Calu3 (cell line): ENCODE measurements around the gene PEAK1. TPM values are rescaled to one million over a fixed set of nuclear protein-coding genes. Genes with fewer than 3 reads are reported as not detected.

Experiments
- Bru-seq: library from RNA; stranded (reverse); fragments of 400-500 nt; gene quantifications from one replicate; lab custom pipeline; 2021; lab: Mats Ljungman, UMichigan
- BruChase-seq, 2 experiments: library from RNA; stranded (reverse); fragments of 400-500 nt; gene quantifications; one replicate each; lab custom pipeline; 2021; lab: Mats Ljungman, UMichigan
- BruUV-seq: library from RNA; stranded (reverse); fragments of 400-500 nt; replicated peaks from 2 replicates; lab custom pipeline; 2021; lab: Mats Ljungman, UMichigan
- CTCF ChIA-PET: fragments of 300-600 bp; sonication (Branson Sonifier 250); formaldehyde crosslinking; loops from one replicate; lab custom pipeline; 2022; ENCODE audit warnings: antibody characterized with exemption; lab: Charles Lee
- DNase-seq: peaks from one replicate; pipeline ENCODE4 v3.0.0; 2022
- H3K27ac Mint-ChIP-seq: one replicate; pipeline ENCODE4 v1.8.0; 2022; ENCODE audit warnings: mixed read lengths; ENCODE audit not compliant: unreplicated experiment
- H3K27me3 Mint-ChIP-seq: one replicate; pipeline ENCODE4 v1.8.0; 2022; ENCODE audit warnings: mixed read lengths; ENCODE audit not compliant: unreplicated experiment
- H3K36me3 Mint-ChIP-seq: one replicate; pipeline ENCODE4 v1.8.0; 2022; ENCODE audit warnings: mild to moderate bottlenecking, moderate library complexity, mixed read lengths; ENCODE audit not compliant: insufficient read depth, unreplicated experiment
- H3K4me1 Mint-ChIP-seq: one replicate; pipeline ENCODE4 v1.8.0; 2022; ENCODE audit warnings: mild to moderate bottlenecking, low read depth, mixed read lengths; ENCODE audit not compliant: unreplicated experiment
- H3K4me3 Mint-ChIP-seq: one replicate; pipeline ENCODE4 v1.8.0; 2022; ENCODE audit warnings: mild to moderate bottlenecking, low read depth, moderate library complexity, mixed read lengths; ENCODE audit not compliant: unreplicated experiment
- H3K9me3 Mint-ChIP-seq: one replicate; pipeline ENCODE4 v1.8.0; 2022; ENCODE audit warnings: low read depth, mixed read lengths; ENCODE audit not compliant: unreplicated experiment
- intact Hi-C: fragments of 100-400 bp; cut with micrococcal nuclease; formaldehyde crosslinking; loops from one replicate; pipeline ENCODE4 v1.10.0; 2022; ENCODE audit not compliant: unreplicated experiment
- long read RNA-seq: library from polyadenylated mRNA; stranded (forward); transcript quantifications from one replicate; pipeline ENCODE4 v2.0.0, GENCODE V29; 2022
- total RNA-seq: library from RNA; stranded (reverse); gene quantifications from 2 replicates; pipeline ENCODE4 v1.2.3, GENCODE V29; 2022
- TF ChIP-seq, protein P1 (sequence below): fragments of 200-600 bp; IDR thresholded peaks from one replicate; pipeline ENCODE4 v1.8.0; 2022; ENCODE audit warnings: antibody characterized with exemption; ENCODE audit not compliant: unreplicated experiment

The PEAK1 gene, protein sequence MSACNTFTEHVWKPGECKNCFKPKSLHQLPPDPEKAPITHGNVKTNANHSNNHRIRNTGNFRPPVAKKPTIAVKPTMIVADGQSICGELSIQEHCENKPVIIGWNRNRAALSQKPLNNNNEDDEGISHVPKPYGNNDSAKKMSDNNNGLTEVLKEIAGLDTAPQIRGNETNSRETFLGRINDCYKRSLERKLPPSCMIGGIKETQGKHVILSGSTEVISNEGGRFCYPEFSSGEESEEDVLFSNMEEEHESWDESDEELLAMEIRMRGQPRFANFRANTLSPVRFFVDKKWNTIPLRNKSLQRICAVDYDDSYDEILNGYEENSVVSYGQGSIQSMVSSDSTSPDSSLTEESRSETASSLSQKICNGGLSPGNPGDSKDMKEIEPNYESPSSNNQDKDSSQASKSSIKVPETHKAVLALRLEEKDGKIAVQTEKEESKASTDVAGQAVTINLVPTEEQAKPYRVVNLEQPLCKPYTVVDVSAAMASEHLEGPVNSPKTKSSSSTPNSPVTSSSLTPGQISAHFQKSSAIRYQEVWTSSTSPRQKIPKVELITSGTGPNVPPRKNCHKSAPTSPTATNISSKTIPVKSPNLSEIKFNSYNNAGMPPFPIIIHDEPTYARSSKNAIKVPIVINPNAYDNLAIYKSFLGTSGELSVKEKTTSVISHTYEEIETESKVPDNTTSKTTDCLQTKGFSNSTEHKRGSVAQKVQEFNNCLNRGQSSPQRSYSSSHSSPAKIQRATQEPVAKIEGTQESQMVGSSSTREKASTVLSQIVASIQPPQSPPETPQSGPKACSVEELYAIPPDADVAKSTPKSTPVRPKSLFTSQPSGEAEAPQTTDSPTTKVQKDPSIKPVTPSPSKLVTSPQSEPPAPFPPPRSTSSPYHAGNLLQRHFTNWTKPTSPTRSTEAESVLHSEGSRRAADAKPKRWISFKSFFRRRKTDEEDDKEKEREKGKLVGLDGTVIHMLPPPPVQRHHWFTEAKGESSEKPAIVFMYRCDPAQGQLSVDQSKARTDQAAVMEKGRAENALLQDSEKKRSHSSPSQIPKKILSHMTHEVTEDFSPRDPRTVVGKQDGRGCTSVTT (N-terminal part only)
- total RNA-seq (51.7 and 54.3 TPM in 2 replicates), Bru-seq, nascent RNA (percentile 85 among the genes with signal in this experiment), BruChase-seq, experiment 1, labeled RNA remaining after a 6-hour chase (percentile 79 among the genes with signal in this experiment), BruChase-seq, experiment 2, labeled RNA remaining after a 2-hour chase (percentile 82 among the genes with signal in this experiment)
- long read RNA-seq, partial matches to known transcripts = 2 of 6 reads
- long read RNA-seq, other reads (novel, unspliced or antisense) = 4 of 6 reads

DNA sequence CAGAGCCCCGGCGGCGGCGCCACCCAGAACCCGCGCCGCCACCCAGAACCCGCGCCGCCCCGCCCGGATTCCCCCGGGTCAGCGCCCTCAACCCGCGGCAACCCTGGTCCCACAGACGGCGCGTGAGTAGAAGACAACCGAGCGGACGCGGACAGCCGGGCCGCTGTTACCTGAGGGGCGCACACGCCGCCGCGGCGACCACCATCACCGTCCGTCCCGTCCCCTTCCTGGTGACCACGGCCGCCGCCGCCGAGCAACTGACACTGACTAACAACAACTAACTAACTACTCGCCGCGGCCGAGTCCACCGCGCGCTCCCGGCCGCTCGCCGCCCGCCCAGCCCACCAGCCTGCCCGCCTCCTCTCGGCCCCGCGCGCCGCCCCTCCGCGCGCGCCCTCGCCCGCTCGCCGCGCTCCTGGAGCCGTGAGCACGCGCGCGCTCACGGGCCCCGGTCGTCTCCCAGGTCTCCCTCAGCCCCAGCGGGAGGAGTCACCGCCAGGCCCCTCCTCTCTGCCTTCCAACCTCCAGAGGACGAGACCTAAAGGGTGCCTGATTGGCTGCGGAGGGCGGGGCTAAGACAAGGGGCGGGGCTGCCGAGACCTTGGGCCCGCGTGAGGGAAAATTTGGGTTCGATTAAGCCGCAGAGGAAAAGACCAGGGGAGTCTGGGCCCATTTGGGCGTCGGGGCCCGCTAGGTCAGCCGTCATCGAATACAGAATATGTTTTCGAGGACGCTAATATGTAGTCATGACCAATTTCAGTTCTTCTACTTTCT is at the start of gene PEAK1:
Gene PEAK1 (minus strand): TSS at position 269 of the 774 bp plus-strand sequence. CDS start 238,178 bp downstream, outside the sequence.
- H3K27ac Mint-ChIP-seq = peak within 1 kb of the TSS; percentile 95

DNA sequence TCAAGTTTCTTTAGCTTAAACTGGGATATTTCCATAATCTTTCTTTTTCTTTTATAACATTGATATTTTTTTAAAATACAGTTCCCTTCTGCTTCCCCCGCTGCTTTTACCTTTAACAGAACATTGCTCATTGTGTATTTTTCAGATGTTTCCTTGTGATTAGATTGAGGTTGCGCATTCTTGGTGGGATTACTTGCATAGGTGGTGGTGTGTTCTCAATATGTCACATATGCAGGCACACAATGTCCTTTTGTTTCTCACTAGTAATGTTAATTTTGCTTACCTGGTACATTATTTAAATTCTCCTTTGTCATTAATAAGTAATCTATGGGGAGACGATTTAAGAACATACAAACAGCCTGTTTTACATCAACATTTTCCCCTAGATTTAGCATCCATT is 49.0 kb upstream of the PEAK1 start:
- CTCF ChIA-PET = no interaction called here
- BruUV-seq = no TSS peak
- Mint-ChIP-seq H3K4me3 (peak overlapping the region; percentile 24), H3K27me3 (no peaks in the 10 kb centered on the region), H3K27ac (peak overlapping the region; percentile 24), H3K4me1 (peaks cover 28% of the 10 kb centered on the region), H3K9me3 (no peaks in the 10 kb centered on the region), H3K36me3 (peaks cover 52% of the 10 kb centered on the region)
- TF ChIP-seq, protein P1, sequence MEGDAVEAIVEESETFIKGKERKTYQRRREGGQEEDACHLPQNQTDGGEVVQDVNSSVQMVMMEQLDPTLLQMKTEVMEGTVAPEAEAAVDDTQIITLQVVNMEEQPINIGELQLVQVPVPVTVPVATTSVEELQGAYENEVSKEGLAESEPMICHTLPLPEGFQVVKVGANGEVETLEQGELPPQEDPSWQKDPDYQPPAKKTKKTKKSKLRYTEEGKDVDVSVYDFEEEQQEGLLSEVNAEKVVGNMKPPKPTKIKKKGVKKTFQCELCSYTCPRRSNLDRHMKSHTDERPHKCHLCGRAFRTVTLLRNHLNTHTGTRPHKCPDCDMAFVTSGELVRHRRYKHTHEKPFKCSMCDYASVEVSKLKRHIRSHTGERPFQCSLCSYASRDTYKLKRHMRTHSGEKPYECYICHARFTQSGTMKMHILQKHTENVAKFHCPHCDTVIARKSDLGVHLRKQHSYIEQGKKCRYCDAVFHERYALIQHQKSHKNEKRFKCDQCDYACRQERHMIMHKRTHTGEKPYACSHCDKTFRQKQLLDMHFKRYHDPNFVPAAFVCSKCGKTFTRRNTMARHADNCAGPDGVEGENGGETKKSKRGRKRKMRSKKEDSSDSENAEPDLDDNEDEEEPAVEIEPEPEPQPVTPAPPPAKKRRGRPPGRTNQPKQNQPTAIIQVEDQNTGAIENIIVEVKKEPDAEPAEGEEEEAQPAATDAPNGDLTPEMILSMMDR = no peak
- intact Hi-C loops = no loop called here
- DNase-seq = peak; percentile 44

More for the DNA sequence above, at the start of gene PEAK1:
- TF ChIP-seq, protein P1 = no peak
- DNase-seq = peak; percentile 100
- Mint-ChIP-seq H3K4me1 (peaks cover 27% of the 10 kb centered on the region), H3K36me3 (peaks cover 41% of the 10 kb centered on the region), H3K9me3 (no peaks in the 10 kb centered on the region), H3K4me3 (peak within 1 kb of the TSS; percentile 85), H3K27me3 (no peaks in the 10 kb centered on the region)
- CTCF ChIA-PET = interaction anchor here (0.7 to 2.6 kb wide), 3 partner anchors 123 to 301 kb away, joined by 3 to 8 read pairs (median 8); no protein-coding TSS in a partner anchor
- intact Hi-C loops = loop anchor here (2.0 to 5.0 kb wide), 2 partner anchors 77 to 122 kb away; no protein-coding TSS in a partner anchor
- no TSS peak for BruUV-seq

DNA sequence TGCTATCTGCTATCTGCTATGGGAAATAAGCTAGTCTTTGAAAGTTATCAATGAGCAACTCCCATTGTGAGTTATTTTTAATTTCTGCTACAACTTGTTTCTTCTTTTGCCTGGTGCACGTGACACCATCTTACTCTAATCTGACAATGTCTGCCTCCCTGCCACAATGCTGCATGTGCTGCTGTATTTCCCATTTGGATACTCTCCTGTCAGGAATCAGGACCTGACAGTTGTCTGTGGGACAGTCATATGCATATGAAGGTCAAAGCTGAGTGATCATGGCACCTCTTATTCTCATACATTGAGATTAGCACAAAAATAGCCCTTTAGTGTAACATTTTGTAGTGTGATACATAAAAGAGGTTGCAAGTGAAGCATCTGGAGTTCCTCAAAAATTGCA is 46.6 kb upstream of the PEAK1 start:
- no TSS peak for BruUV-seq
- H3K4me1 Mint-ChIP-seq = peaks cover 28% of the 10 kb centered on the region
- no peaks in the 10 kb centered on the region for H3K27me3 Mint-ChIP-seq
- TF ChIP-seq, protein P1 = no peak
- no peaks in the 10 kb centered on the region for H3K9me3 Mint-ChIP-seq
- intact Hi-C loops = no loop called here
- H3K4me3 Mint-ChIP-seq = no peak overlapping the region
- DNase-seq = no peak
- H3K27ac Mint-ChIP-seq = peak overlapping the region; percentile 22
- peaks cover 41% of the 10 kb centered on the region for H3K36me3 Mint-ChIP-seq
- CTCF ChIA-PET = no interaction called here
